ENCODE data around the gene PPIL1.

PPIL1 gene

DNA sequence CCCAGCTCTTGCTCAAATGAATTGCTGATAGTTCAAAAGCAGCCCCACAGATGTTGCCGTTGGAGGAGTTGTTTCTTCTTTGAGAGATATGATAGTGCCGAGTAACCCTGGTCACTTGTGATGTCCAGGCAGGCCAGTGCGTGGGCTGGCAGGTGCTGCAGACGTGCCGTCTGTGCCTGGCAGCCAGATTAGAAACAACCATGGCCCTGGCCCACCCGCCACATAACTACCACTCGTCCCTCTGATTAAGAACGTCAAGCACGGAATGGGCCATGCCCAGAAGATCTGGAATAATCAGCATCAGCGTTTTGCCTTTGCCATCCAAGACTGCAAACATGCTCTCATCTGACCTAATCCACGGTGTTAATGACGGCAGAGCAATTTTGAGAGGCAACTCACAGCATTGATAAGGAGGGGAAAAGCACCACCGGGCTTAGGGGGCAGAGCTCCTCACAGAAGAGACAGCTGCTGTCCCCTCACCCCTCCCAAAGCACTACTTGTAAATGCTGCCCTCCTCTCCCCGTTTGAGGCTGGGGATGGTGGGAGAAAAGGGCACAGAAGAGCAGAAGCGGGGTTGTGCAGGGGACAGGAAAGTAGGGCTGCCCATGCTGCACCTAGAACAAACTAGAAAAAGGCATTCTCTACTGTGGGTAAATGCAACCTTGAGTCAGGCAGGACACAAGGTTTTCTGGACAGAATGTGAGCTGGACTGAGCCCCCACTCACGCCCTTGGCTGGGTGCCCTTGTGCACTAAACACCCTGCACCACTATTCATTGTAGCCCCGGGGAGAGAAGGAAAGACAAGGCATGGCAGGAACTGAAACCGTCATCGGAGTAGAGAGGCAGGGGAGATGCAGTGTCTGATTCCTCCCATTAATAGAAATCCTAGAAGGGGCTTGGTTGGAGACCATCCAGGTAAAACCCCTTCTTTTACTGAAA, 30.1 kb downstream of the PPIL1 start:
- TF ChIP-seq, protein P1, sequence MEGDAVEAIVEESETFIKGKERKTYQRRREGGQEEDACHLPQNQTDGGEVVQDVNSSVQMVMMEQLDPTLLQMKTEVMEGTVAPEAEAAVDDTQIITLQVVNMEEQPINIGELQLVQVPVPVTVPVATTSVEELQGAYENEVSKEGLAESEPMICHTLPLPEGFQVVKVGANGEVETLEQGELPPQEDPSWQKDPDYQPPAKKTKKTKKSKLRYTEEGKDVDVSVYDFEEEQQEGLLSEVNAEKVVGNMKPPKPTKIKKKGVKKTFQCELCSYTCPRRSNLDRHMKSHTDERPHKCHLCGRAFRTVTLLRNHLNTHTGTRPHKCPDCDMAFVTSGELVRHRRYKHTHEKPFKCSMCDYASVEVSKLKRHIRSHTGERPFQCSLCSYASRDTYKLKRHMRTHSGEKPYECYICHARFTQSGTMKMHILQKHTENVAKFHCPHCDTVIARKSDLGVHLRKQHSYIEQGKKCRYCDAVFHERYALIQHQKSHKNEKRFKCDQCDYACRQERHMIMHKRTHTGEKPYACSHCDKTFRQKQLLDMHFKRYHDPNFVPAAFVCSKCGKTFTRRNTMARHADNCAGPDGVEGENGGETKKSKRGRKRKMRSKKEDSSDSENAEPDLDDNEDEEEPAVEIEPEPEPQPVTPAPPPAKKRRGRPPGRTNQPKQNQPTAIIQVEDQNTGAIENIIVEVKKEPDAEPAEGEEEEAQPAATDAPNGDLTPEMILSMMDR (IDR thresholded peaks at IDR 0.05) = no peak
- H3K9me3 Mint-ChIP-seq = no peaks in the 10 kb centered on the region
- no peaks in the 10 kb centered on the region for H3K36me3 Mint-ChIP-seq (ENCODE audit: low read depth)
- no peak overlapping the region for H3K27ac Mint-ChIP-seq
- H3K27me3 Mint-ChIP-seq (ENCODE audit: low read depth, poor library complexity) = peaks cover 61% of the 10 kb centered on the region
- DNase-seq = no peak
- H3K4me3 Mint-ChIP-seq = no peak overlapping the region
- peaks cover 62% of the 10 kb centered on the region for H3K4me1 Mint-ChIP-seq

DNA sequence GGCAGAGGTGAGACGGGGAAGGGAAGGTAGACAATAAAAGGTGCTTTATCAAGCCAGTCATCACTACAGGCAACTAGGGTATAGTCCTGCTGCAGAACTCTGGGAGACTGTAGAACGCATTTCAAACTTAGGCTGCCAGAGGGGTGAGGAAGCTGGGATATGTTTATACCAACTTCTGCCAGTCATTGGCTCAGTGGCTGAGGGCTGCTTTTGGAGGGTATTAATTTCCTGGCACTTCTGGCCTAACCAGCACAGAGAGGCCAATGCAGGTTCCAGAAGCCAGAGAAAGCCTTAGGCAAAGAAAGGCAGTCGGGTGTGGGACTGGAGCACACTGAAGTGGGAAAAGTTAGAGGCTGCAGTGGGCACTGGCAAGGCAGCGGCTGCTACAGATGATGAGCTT, 31.4 kb downstream of the PPIL1 start:
- no peak overlapping the region for H3K27ac Mint-ChIP-seq
- no peaks in the 10 kb centered on the region for H3K36me3 Mint-ChIP-seq (ENCODE audit: low read depth)
- no peaks in the 10 kb centered on the region for H3K9me3 Mint-ChIP-seq
- no peak for DNase-seq
- TF ChIP-seq, protein P1 (IDR thresholded peaks at IDR 0.05) = no peak
- peaks cover 56% of the 10 kb centered on the region for H3K4me1 Mint-ChIP-seq
- no peak overlapping the region for H3K4me3 Mint-ChIP-seq
- peaks cover 69% of the 10 kb centered on the region for H3K27me3 Mint-ChIP-seq (ENCODE audit: low read depth, poor library complexity)

DNA sequence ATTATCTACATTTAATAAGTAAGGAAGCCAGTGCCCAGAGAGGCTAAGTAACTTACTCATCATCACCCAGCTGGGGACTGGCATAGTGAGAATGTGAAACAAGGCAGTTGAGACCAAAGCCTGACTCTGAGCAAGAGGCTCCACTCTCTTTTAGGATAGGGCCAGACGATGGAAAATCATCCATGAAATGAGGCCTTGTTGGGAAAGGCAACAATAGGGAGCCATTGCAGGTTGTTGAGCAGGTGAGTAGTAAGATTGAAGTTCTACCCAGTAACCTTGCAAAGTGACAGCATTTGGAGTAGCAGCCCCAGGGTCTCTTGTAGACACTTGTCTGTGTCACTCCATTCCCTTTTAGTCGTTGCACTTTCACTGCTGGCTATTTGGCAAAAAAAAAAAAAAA, 32.8 kb downstream of the PPIL1 start:
- H3K36me3 Mint-ChIP-seq (ENCODE audit: low read depth) = no peaks in the 10 kb centered on the region

DNA sequence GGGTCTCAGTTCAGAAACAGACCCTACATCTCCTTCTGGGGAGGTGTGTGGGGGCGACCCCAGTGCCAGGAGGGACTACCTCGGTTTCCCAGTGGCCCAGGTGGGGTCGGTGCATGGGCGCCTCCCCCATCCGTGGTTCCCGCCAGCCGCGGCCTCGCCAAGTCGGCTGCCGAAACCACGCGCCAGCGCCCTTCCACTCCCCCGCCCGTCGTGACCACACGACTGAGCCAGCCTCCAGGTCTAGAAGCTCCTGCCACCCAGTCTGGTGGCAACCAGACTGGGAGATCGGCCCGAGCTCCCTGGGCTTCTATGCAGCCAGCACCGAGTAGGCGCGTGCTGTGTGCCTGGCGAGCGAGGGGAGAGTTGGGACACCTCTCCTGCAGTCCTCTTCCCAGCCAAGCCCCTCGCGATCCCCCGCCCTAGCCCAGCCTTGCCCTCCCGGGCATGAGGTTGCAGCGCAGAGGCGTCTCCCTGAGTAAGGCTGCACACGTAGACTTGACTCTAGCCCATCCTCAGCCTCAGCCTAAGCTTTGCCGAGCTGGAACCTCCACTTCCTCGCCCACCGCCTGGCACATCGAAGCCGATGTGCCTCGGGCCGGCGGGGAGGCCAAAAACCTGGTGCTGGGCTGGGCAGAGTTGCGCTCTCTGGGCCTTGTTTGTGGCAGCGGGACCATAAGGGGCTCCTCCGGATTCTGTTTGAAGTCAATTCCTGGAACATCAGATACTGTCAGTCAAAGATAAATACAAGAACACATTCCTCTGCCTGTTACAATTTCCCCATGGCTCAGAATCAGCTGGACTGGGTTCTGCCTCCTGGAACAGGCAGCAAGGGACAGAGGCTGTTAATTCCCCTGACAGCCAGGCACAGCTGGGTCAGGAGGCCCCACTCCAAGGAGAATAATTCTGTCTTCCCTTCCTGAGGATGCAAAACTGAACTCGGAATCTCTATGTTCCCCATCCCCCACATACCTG, 33.9 kb downstream of the PPIL1 start:
- peak; percentile 42 for DNase-seq
- H3K27me3 Mint-ChIP-seq (ENCODE audit: low read depth, poor library complexity) = peaks cover 84% of the 10 kb centered on the region
- no peak overlapping the region for H3K27ac Mint-ChIP-seq
- H3K36me3 Mint-ChIP-seq (ENCODE audit: low read depth) = no peaks in the 10 kb centered on the region
- peaks cover 51% of the 10 kb centered on the region for H3K4me1 Mint-ChIP-seq
- H3K9me3 Mint-ChIP-seq = no peaks in the 10 kb centered on the region
- H3K4me3 Mint-ChIP-seq = peak overlapping the region; percentile 79
- TF ChIP-seq, protein P1 (IDR thresholded peaks at IDR 0.05) = no peak

More for the DNA sequence above, 32.8 kb downstream of the PPIL1 start:
- Mint-ChIP-seq H3K4me1 (peaks cover 51% of the 10 kb centered on the region), H3K9me3 (no peaks in the 10 kb centered on the region), H3K27me3 (ENCODE audit: low read depth, poor library complexity) (peaks cover 77% of the 10 kb centered on the region), H3K27ac (no peak overlapping the region), H3K4me3 (no peak overlapping the region)
- DNase-seq = no peak
- TF ChIP-seq, protein P1 (IDR thresholded peaks at IDR 0.05) = no peak

DNA sequence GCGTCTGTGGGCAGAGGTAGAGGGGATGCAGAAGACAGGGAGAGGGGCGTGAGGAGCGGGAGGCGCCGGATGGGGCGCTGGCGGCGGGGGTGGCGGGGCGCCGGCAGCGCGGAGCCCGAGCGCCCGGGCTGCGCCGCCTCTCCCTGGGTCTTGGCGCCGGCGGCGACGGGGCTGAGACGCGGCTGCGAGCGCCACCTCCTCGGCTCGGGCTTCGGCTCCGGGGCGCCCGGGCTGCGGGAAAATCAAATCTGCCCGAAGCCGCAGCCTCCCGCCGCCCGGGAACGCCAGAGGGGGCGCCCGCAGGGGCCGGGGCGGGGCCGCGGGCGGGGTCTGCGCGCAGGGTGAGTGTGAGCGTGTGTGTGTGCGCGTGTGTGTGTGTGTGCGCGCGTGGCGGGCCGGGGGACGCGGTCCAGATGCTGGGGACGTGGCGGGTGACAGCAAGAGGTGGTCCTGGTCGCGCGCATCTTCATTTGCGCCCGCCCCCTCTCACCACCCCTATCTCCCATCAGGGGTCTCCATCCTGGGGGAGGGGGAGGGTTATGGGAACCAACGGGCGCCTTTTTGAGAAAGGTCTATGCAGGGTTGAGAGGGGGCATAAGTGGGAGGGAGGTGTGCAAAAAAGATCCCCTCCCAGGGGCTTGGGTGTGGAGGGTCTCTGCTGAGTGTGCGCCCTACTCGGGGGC, 34.7 kb downstream of the PPIL1 start:
- Mint-ChIP-seq H3K36me3 (ENCODE audit: low read depth) (no peaks in the 10 kb centered on the region), H3K27me3 (ENCODE audit: low read depth, poor library complexity) (peaks cover 87% of the 10 kb centered on the region), H3K9me3 (no peaks in the 10 kb centered on the region), H3K27ac (no peak overlapping the region), H3K4me3 (peak overlapping the region; percentile 79), H3K4me1 (peaks cover 50% of the 10 kb centered on the region)
- TF ChIP-seq, protein P1 (IDR thresholded peaks at IDR 0.05) = no peak
- DNase-seq = peak; percentile 72
